Endothelial cell of umbilical vein (primary cell): ENCODE results near the gene FANCC. TPM values are rescaled to one million over a fixed set of nuclear protein-coding genes. Genes with fewer than 3 reads are reported as not detected.

Experiments used
- BruUV-seq: library from RNA; stranded (reverse); fragments of 400-500 nt; replicated peaks from 2 replicates; lab custom pipeline; 2021; lab: Mats Ljungman, UMichigan
- CTCF ChIA-PET: fragments of 300-600, 350-600 bp; sonication (Branson Sonifier 250); formaldehyde crosslinking; loops from one replicate; lab custom pipeline; 2021; ENCODE audit warnings: antibody characterized with exemption, inconsistent platforms; lab: Charles Lee
- POLR2A ChIA-PET: fragments of 300-600, 350-600 bp; sonication (Branson Sonifier 250); formaldehyde crosslinking; loops from one replicate; lab custom pipeline; 2021; ENCODE audit warnings: antibody characterized with exemption, inconsistent platforms; lab: Charles Lee
- DNase-seq: peaks from one replicate; pipeline ENCODE4 v3.0.0-alpha.2; 2011; ENCODE audit warnings: low read depth, low spot score
- FAIRE-seq: peaks from 2 replicates; lab custom pipeline; 2011; peaks lifted over from hg19 to GRCh38; lab: Jason Lieb, UNC
- H2AFZ ChIP-seq: 2 replicates; pipeline ENCODE4 v1.6.0; 2012; ENCODE audit warnings: low read depth, low read length, control low read depth, inconsistent platforms
- H3K27ac ChIP-seq: 2 replicates; pipeline ENCODE4 v1.5.1; 2011; ENCODE audit warnings: low read depth, mild to moderate bottlenecking, control low read depth, low read length, moderate library complexity; ENCODE audit not compliant: insufficient read depth
- H3K27me3 ChIP-seq, 2 experiments: 2 replicates each; pipeline versions ENCODE4 v1.6.0 to v1.6.1; 2011; ENCODE audit warnings: low read length in 2 of 2, mixed read lengths in 1 of 2; ENCODE audit not compliant: control insufficient read depth in 2 of 2, insufficient read depth in 2 of 2
- H3K36me3 ChIP-seq, 2 experiments: 2 replicates in 1 of 2; 3 replicates in 1 of 2; pipeline ENCODE4 v1.5.1; 2011; ENCODE audit warnings: low read length in 2 of 2, mild to moderate bottlenecking in 1 of 2, moderate library complexity in 1 of 2; ENCODE audit not compliant: control insufficient read depth in 2 of 2, insufficient read depth in 2 of 2; ENCODE audit errors: extremely low read depth in 1 of 2
- H3K4me1 ChIP-seq: 3 replicates; pipeline ENCODE4 v1.5.1; 2011; ENCODE audit warnings: mild to moderate bottlenecking, low read length; ENCODE audit not compliant: control insufficient read depth, insufficient read depth; ENCODE audit errors: extremely low read depth
- H3K4me2 ChIP-seq: 2 replicates; pipeline ENCODE4 v1.6.1; 2011; ENCODE audit warnings: low read length, control low read depth, mixed read lengths; ENCODE audit not compliant: insufficient read depth
- H3K4me3 ChIP-seq, 3 experiments: fragments of 200-600 bp in 1 of 3; sonication (generic), shearing (Covaris generic) in 1 of 3; replicated peaks in 1 of 3; 2 replicates each; pipeline ENCODE4 v1.5.1; 2011 to 2016; ENCODE audit warnings: control low read depth in 3 of 3, low read length in 3 of 3, mild to moderate bottlenecking in 2 of 3, inconsistent platforms in 1 of 3, low read depth in 1 of 3, moderate library complexity in 1 of 3; ENCODE audit not compliant: insufficient read depth in 1 of 3
- H3K79me2 ChIP-seq: 2 replicates; pipeline ENCODE4 v1.6.0; 2012; ENCODE audit warnings: low read length, inconsistent platforms; ENCODE audit not compliant: control insufficient read depth, insufficient read depth
- H3K9ac ChIP-seq: replicated peaks from 2 replicates; pipeline ENCODE3; 2011; ENCODE audit warnings: low read length, control low read depth; ENCODE audit not compliant: insufficient read depth; ENCODE audit errors: extremely low read depth
- H3K9me1 ChIP-seq: replicated peaks from 3 replicates; pipeline ENCODE4 v1.6.0; 2011; ENCODE audit warnings: mild to moderate bottlenecking, low read length; ENCODE audit not compliant: control insufficient read depth, insufficient read depth; ENCODE audit errors: extremely low read depth
- H3K9me3 ChIP-seq: replicated peaks from 2 replicates; pipeline ENCODE4 v1.5.1; 2012; ENCODE audit warnings: low read length, inconsistent platforms; ENCODE audit not compliant: control insufficient read depth, insufficient read depth
- H4K20me1 ChIP-seq: replicated peaks from 2 replicates; pipeline ENCODE3; 2011; ENCODE audit warnings: mild to moderate bottlenecking, low read length; ENCODE audit not compliant: control insufficient read depth, insufficient read depth; ENCODE audit errors: extremely low read depth
- EZH2 ChIP-seq: IDR thresholded peaks from 2 replicates; pipeline ENCODE4 v1.6.1; 2012; ENCODE audit warnings: borderline replicate concordance, low read depth, mild to moderate bottlenecking, moderate library complexity, low read length, inconsistent platforms; ENCODE audit not compliant: severe bottlenecking
- FOS ChIP-seq: IDR thresholded peaks from 2 replicates; pipeline ENCODE4 v1.6.1; 2011; ENCODE audit warnings: mild to moderate bottlenecking, low read length, moderate library complexity, borderline replicate concordance; ENCODE audit not compliant: insufficient read depth
- GATA2 ChIP-seq: IDR thresholded peaks from 2 replicates; pipeline ENCODE4 v1.7.0; 2011; ENCODE audit warnings: low read depth, mild to moderate bottlenecking, moderate library complexity, mixed read lengths, low read length; ENCODE audit not compliant: insufficient read length, insufficient read depth
- JUN ChIP-seq: IDR thresholded peaks from 2 replicates; pipeline ENCODE4 v1.6.1; 2011; ENCODE audit warnings: borderline replicate concordance, low read depth; ENCODE audit not compliant: insufficient read length, insufficient read depth
- MYC ChIP-seq: IDR thresholded peaks from one replicate; pipeline ENCODE4 v1.6.1; 2011; ENCODE audit warnings: mild to moderate bottlenecking, low read depth, low read length
- POLR2A ChIP-seq: IDR thresholded peaks from 2 replicates; pipeline ENCODE4 v1.6.1; 2012; ENCODE audit warnings: low read depth, mild to moderate bottlenecking, control low read depth, low read length
- POLR2AphosphoS5 ChIP-seq: IDR thresholded peaks from 2 replicates; pipeline ENCODE4 v1.6.1; 2012; ENCODE audit warnings: low read depth, mild to moderate bottlenecking, control low read depth, low read length, moderate library complexity; ENCODE audit not compliant: insufficient read depth
- dilution Hi-C: fragments of 300-500 bp; cut with MboI; formaldehyde crosslinking; loops from one replicate; pipeline ENCODE4 v1.15.0; 2019; ENCODE audit warnings: low sequenced_read_pairs; ENCODE audit not compliant: extremely low pct_ligation_motif_present
- intact Hi-C: fragments of 100-400 bp; cut with micrococcal nuclease; formaldehyde crosslinking; loops from one replicate; pipeline ENCODE4 v1.10.0; 2022
- polyA plus RNA-seq, 4 experiments: library from polyadenylated mRNA; depleted of rRNA in 3 of 4; stranded (reverse) in 3 of 4; unstranded in 1 of 4; fragments of >200 nt; gene quantifications; 2 replicates each; pipeline versions ENCODE4 v1.2.1 to v1.2.3, GENCODE V29; 2011 to 2012; ENCODE audit warnings: missing spikeins in 1 of 4
- total RNA-seq: library from RNA; stranded (reverse); gene quantifications from 2 replicates; pipeline ENCODE4 v1.2.3, GENCODE V29; 2021
- TF ChIP-seq, protein P1 (sequence below), 2 donors: IDR thresholded peaks; 1 replicate in 1 of 2; 2 replicates in 1 of 2; pipeline ENCODE4 v1.5.1; 2011; ENCODE audit warnings: low read length in 2 of 2, mild to moderate bottlenecking in 2 of 2, moderate library complexity in 2 of 2, control low read depth in 1 of 2, inconsistent platforms in 1 of 2, low read depth in 1 of 2; ENCODE audit not compliant: insufficient read depth in 1 of 2; ENCODE audit errors: extremely low read depth in 1 of 2
- TF ChIP-seq, protein P2 (sequence below): IDR thresholded peaks from 2 replicates; pipeline ENCODE4 v1.6.1; 2011; ENCODE audit not compliant: insufficient read depth, insufficient read length

FANCC gene
- total and polyA plus RNA-seq, 2 donors (not counting 3 experiments of a cell fraction or from before 2014, with no cell fraction given): 5.7 to 13.1 TPM

DNA sequence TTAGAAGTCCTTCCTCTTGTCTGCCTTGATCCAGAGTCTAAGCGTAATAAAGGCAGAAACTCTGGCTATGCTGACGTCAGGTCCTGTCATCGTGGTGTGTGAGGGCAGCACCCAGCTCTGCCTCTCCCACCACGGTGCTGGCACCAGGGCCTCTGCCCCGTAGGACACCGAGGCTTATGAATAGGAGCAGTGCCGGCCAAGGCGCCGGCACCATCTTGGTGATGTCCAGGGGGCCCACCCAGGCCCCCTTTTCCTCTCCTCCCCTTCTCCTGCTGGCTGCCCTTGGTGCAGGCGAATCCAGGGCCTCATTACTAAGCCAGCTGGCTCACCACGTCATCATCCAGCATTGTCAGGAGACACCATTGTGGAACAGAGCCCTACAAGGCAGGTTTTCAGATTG, 252.3 kb downstream of the FANCC start:
- FAIRE-seq (no peak), DNase-seq (no peak)
- Histone ChIP-seq H3K4me2 (no peak overlapping the region), H3K4me1 (no peaks in the 10 kb centered on the region), H2AFZ (no peak overlapping the region), H3K36me3 (peaks cover 2 to 20% of the 10 kb centered on the region in 2 experiments), H4K20me1 (no peaks in the 10 kb centered on the region), H3K27me3 (no peaks in the 10 kb centered on the region), H3K9me1 (no peaks in the 10 kb centered on the region), H3K79me2 (peaks cover 11% of the 10 kb centered on the region), H3K4me3 (no peak overlapping the region), H3K27ac (no peak overlapping the region), H3K9me3 (no peaks in the 10 kb centered on the region), H3K9ac (no peak overlapping the region)
- ChIA-PET POLR2A (no interaction called here), CTCF (no interaction called here)
- BruUV-seq: no TSS peak
- no peak for TF ChIP-seq MYC
- TF ChIP-seq, protein P1, sequence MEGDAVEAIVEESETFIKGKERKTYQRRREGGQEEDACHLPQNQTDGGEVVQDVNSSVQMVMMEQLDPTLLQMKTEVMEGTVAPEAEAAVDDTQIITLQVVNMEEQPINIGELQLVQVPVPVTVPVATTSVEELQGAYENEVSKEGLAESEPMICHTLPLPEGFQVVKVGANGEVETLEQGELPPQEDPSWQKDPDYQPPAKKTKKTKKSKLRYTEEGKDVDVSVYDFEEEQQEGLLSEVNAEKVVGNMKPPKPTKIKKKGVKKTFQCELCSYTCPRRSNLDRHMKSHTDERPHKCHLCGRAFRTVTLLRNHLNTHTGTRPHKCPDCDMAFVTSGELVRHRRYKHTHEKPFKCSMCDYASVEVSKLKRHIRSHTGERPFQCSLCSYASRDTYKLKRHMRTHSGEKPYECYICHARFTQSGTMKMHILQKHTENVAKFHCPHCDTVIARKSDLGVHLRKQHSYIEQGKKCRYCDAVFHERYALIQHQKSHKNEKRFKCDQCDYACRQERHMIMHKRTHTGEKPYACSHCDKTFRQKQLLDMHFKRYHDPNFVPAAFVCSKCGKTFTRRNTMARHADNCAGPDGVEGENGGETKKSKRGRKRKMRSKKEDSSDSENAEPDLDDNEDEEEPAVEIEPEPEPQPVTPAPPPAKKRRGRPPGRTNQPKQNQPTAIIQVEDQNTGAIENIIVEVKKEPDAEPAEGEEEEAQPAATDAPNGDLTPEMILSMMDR (IDR thresholded peaks at IDR 0.05; ENCODE audit: extremely low read depth in 1 of 2, insufficient read depth in 1 of 2, low read depth in 1 of 2, low read length in 2 of 2): no peak
- TF ChIP-seq FOS: no peak
- no peak for TF ChIP-seq EZH2
- no peak for TF ChIP-seq GATA2
- TF ChIP-seq, protein P2, sequence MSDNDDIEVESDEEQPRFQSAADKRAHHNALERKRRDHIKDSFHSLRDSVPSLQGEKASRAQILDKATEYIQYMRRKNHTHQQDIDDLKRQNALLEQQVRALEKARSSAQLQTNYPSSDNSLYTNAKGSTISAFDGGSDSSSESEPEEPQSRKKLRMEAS: no peak
- no peak for TF ChIP-seq JUN
- TF ChIP-seq POLR2AphosphoS5: no peak
- no peak for TF ChIP-seq POLR2A
- intact Hi-C loops: no loop called here
- dilution Hi-C loops: no loop called here
